SU-DHL-6 (cell line): ENCODE results near the gene OR1B1.

ENCODE experiments used
- H2AFZ ChIP-seq: fragments of 200-600 bp; sonication (generic); 2 replicates; pipeline ENCODE4 v1.6.1; 2014; ENCODE audit warnings: low read depth, mild to moderate bottlenecking, moderate library complexity, mixed read lengths, antibody characterized with exemption, low read length; ENCODE audit not compliant: severe bottlenecking
- H3F3A ChIP-seq: fragments of 200-600 bp; shearing (Covaris generic); 2 replicates; pipeline ENCODE4 v1.6.0; 2016; ENCODE audit warnings: antibody characterized with exemption, mild to moderate bottlenecking; ENCODE audit not compliant: insufficient read depth
- H3K27ac ChIP-seq: fragments of 200-600 bp; sonication (generic); 2 replicates; pipeline ENCODE4 v1.5.1; 2016; ENCODE audit warnings: low read depth, mild to moderate bottlenecking, low read length, moderate library complexity, mixed read lengths
- H3K27me3 ChIP-seq: fragments of 200-600 bp; sonication (generic), shearing (Covaris generic); 2 replicates; pipeline ENCODE4 v1.6.0; 2014; ENCODE audit warnings: mild to moderate bottlenecking, low read length
- H3K36me3 ChIP-seq: fragments of 200-600 bp; sonication (generic); 2 replicates; pipeline ENCODE4 v1.6.1; 2014; ENCODE audit warnings: mild to moderate bottlenecking, low read length, mixed read lengths
- H3K4me2 ChIP-seq: fragments of 300-600, 200-600 bp; shearing (Covaris generic), sonication (generic); 2 replicates; pipeline ENCODE4 v1.6.0; 2014; ENCODE audit warnings: low read length, low read depth, mild to moderate bottlenecking; ENCODE audit not compliant: poor library complexity, severe bottlenecking
- H3K4me3 ChIP-seq: fragments of 200-600 bp; sonication (generic); 2 replicates; pipeline ENCODE4 v1.5.1; 2014; ENCODE audit warnings: antibody characterized with exemption, low read length, mild to moderate bottlenecking, mixed read lengths; ENCODE audit not compliant: insufficient read depth, poor library complexity, severe bottlenecking
- H3K79me2 ChIP-seq: fragments of 200-600 bp; sonication (generic); 2 replicates; pipeline ENCODE4 v1.6.1; 2014; ENCODE audit warnings: mild to moderate bottlenecking, low read length, moderate library complexity; ENCODE audit not compliant: insufficient read depth
- H3K9ac ChIP-seq: fragments of 200-600 bp; sonication (generic); 2 replicates; pipeline ENCODE4 v1.7.0; 2014; ENCODE audit warnings: mild to moderate bottlenecking, low read length
- H3K9me2 ChIP-seq: fragments of 200-600 bp; sonication (generic); replicated peaks from 2 replicates; pipeline ENCODE4 v1.6.1; 2014; ENCODE audit warnings: low read length; ENCODE audit not compliant: insufficient read depth
- H3K9me3 ChIP-seq: fragments of 200-600 bp; sonication (generic); 2 replicates; pipeline ENCODE4 v1.6.1; 2014; ENCODE audit warnings: low read length, mixed read lengths; ENCODE audit not compliant: insufficient read depth
- H4K20me1 ChIP-seq: fragments of 200-600 bp; sonication (generic); 2 replicates; pipeline ENCODE4 v1.6.1; 2014; ENCODE audit warnings: low read depth, mild to moderate bottlenecking, antibody characterized with exemption, low read length, moderate library complexity, mixed read lengths
- EZH2phosphoT487 ChIP-seq: fragments of 200-600 bp; sonication (generic), shearing (Covaris generic); conservative IDR thresholded peaks from 2 replicates; pipeline ENCODE4 v1.6.1; 2018; ENCODE audit warnings: mild to moderate bottlenecking, antibody characterized with exemption, low read length, moderate library complexity, mixed read lengths
- TF ChIP-seq, protein P1 (sequence below): fragments of 200-600 bp; sonication (generic); IDR thresholded peaks from one replicate; pipeline ENCODE4 v1.5.1; 2017; ENCODE audit warnings: antibody characterized with exemption, mild to moderate bottlenecking, low read length, moderate library complexity; ENCODE audit not compliant: insufficient read depth, poor library complexity, severe bottlenecking

Gene OR1B1

GRCh38 chr9:122672481-122672880, 15.1 kb upstream of the OR1B1 start:
- no peak overlapping the region for H3K4me2 ChIP-seq
- TF ChIP-seq, protein P1, sequence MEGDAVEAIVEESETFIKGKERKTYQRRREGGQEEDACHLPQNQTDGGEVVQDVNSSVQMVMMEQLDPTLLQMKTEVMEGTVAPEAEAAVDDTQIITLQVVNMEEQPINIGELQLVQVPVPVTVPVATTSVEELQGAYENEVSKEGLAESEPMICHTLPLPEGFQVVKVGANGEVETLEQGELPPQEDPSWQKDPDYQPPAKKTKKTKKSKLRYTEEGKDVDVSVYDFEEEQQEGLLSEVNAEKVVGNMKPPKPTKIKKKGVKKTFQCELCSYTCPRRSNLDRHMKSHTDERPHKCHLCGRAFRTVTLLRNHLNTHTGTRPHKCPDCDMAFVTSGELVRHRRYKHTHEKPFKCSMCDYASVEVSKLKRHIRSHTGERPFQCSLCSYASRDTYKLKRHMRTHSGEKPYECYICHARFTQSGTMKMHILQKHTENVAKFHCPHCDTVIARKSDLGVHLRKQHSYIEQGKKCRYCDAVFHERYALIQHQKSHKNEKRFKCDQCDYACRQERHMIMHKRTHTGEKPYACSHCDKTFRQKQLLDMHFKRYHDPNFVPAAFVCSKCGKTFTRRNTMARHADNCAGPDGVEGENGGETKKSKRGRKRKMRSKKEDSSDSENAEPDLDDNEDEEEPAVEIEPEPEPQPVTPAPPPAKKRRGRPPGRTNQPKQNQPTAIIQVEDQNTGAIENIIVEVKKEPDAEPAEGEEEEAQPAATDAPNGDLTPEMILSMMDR, result no peak
- no peak for TF ChIP-seq EZH2phosphoT487
- no peaks in the 10 kb centered on the region for H3F3A ChIP-seq
- H2AFZ ChIP-seq, result no peak overlapping the region
- H3K27me3 ChIP-seq, result no peaks in the 10 kb centered on the region
- H3K9me3 ChIP-seq, result no peaks in the 10 kb centered on the region
- no peaks in the 10 kb centered on the region for H3K79me2 ChIP-seq
- H3K9me2 ChIP-seq, result no peaks in the 10 kb centered on the region
- no peak overlapping the region for H3K27ac ChIP-seq
- H4K20me1 ChIP-seq, result no peaks in the 10 kb centered on the region
- H3K36me3 ChIP-seq, result no peaks in the 10 kb centered on the region
- H3K4me3 ChIP-seq, result no peak overlapping the region
- H3K9ac ChIP-seq, result no peak overlapping the region

DNA sequence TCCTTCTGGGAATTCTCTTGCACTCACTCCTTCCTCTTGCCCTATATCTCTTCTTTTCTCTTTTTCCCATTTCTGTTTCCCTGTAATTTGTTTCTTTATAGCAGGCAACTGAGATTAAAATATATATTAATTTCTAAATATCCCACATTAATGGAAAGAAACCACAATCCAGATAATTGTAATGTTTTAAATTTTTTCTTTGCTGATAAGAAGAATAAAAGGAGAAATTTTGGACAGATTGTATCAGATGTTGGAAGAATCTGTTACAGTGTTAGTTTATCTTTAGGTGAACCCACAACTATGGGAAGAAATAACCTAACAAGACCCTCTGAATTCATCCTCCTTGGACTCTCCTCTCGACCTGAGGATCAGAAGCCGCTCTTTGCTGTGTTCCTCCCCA, 4.0 kb upstream of the OR1B1 start, which contains the start of gene OR1L1:
TSS of gene OR1L1 (plus strand) at position 301 of the 400 bp plus-strand sequence. CDS start at position 301, 0 bp downstream.
- Histone ChIP-seq H3K27me3 (no peaks in the 10 kb centered on the region), H3K4me3 (no peak within 1 kb of the TSS), H3K79me2 (no peaks in the 10 kb centered on the region), H3K27ac (no peak within 1 kb of the TSS), H3K9me2 (no peaks in the 10 kb centered on the region), H3K9ac (no peak within 1 kb of the TSS), H3K9me3 (no peaks in the 10 kb centered on the region), H3K4me2 (no peak within 1 kb of the TSS), H4K20me1 (no peaks in the 10 kb centered on the region), H3K36me3 (no peaks in the 10 kb centered on the region), H3F3A (no peaks in the 10 kb centered on the region), H2AFZ (no peak within 1 kb of the TSS)
- TF ChIP-seq EZH2phosphoT487, result no peak
- TF ChIP-seq, protein P1, result no peak

DNA sequence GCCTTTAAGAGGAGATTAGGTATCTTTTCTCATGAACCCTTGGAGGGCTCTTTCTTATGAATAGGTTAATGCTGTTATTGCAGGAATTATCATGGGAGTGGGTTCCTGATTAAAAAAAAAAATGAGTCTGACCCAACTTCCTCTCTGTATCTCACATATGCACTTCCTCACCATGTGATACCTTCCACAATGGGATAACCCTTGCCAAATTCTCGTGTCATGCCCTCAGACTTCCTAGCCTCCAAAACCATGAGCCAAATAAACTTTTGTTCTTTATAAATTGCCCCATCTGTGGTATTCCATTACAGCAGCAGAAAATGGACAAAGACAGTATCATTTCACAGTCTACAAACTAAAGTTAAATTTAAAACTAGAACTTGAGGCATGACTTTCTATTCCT, 1.0 kb downstream of the OR1B1 start:
- Histone ChIP-seq H3K9me2 (no peaks in the 10 kb centered on the region), H3K79me2 (no peaks in the 10 kb centered on the region), H2AFZ (no peak overlapping the region), H3K27me3 (no peaks in the 10 kb centered on the region), H3F3A (no peaks in the 10 kb centered on the region), H3K4me2 (no peak overlapping the region), H3K36me3 (no peaks in the 10 kb centered on the region), H3K9ac (no peak overlapping the region), H3K9me3 (no peaks in the 10 kb centered on the region), H3K27ac (no peak overlapping the region), H3K4me3 (no peak overlapping the region), H4K20me1 (no peaks in the 10 kb centered on the region)
- no peak for TF ChIP-seq EZH2phosphoT487
- TF ChIP-seq, protein P1, result no peak
